HepG2 (cell line): Measurements from ENCODE around the gene BBLN. TPM values are rescaled to one million over a fixed set of nuclear protein-coding genes. Genes with fewer than 3 reads are reported as not detected.

Experiments used
- CBFB ChIP-seq: sonication (generic); formaldehyde crosslinking; IDR thresholded peaks from 2 replicates; pipeline ENCODE4 v1.4.0; 2020; ENCODE audit warnings: missing genetic modification reagents
- DNMT1 ChIP-seq: sonication (generic); formaldehyde crosslinking; IDR thresholded peaks from 2 replicates; pipeline ENCODE4 v1.5.1; 2020; ENCODE audit warnings: mild to moderate bottlenecking, missing genetic modification reagents
- ETV6 ChIP-seq: sonication (generic); formaldehyde crosslinking; conservative IDR thresholded peaks from 2 replicates; pipeline ENCODE4 v1.4.0; 2020; ENCODE audit warnings: missing genetic modification reagents
- HMGXB3 ChIP-seq: sonication (generic); formaldehyde crosslinking; IDR thresholded peaks from 2 replicates; pipeline ENCODE4 v1.4.0; 2020; ENCODE audit warnings: missing genetic modification reagents, borderline replicate concordance
- KDM5A ChIP-seq: fragments of 200-600 bp; sonication (generic); IDR thresholded peaks from 2 replicates; pipeline ENCODE4 v1.7.0; 2018; ENCODE audit warnings: antibody characterized with exemption, mild to moderate bottlenecking, low read length, borderline replicate concordance
- MBNL3 ChIP-seq: fragments of 250-450 bp; sonication (Bioruptor Pico); conservative IDR thresholded peaks from 2 replicates; pipeline ENCODE4 v1.8.0; 2022; ENCODE audit warnings: mild to moderate bottlenecking, inconsistent platforms
- MIER2 ChIP-seq: IDR thresholded peaks from 2 replicates; pipeline ENCODE4 v1.6.1; 2016; ENCODE audit warnings: missing biosample characterization, missing genetic modification reagents
- NR2F1 ChIP-seq, 2 experiments: fragments of 450-650 bp in 1 of 2; formaldehyde crosslinking in 1 of 2; IDR thresholded peaks; 2 replicates each; pipeline versions ENCODE4 v1.5.0 to v1.6.1; 2016 to 2020; ENCODE audit warnings: mild to moderate bottlenecking in 1 of 2, missing compliant biosample characterization in 1 of 2, missing genetic modification reagents in 1 of 2, moderate library complexity in 1 of 2
- ONECUT2 ChIP-seq: sonication (generic); formaldehyde crosslinking; IDR thresholded peaks from 2 replicates; pipeline ENCODE4 v1.4.0; 2020; ENCODE audit warnings: missing genetic modification reagents
- STAG1 ChIP-seq: sonication (generic); formaldehyde crosslinking; IDR thresholded peaks from 2 replicates; pipeline ENCODE4 v1.4.0; 2020; ENCODE audit warnings: missing genetic modification reagents
- USF2 ChIP-seq, 2 experiments: sonication (generic) in 1 of 2; formaldehyde crosslinking in 1 of 2; IDR thresholded peaks; 2 replicates each; pipeline versions ENCODE4 v1.5.1 to v1.6.1; 2011 to 2020; ENCODE audit warnings: borderline replicate concordance in 1 of 2, low read depth in 1 of 2, low read length in 1 of 2, mild to moderate bottlenecking in 1 of 2, missing genetic modification reagents in 1 of 2, moderate library complexity in 1 of 2
- ZMYM4 ChIP-seq: sonication (generic); formaldehyde crosslinking; IDR thresholded peaks from 2 replicates; pipeline ENCODE4 v1.8.1; 2023; ENCODE audit warnings: mild to moderate bottlenecking, missing genetic modification reagents
- ZNF274 ChIP-seq: sonication (generic); formaldehyde crosslinking; IDR thresholded peaks from 2 replicates; pipeline ENCODE4 v1.5.1; 2020; ENCODE audit warnings: mild to moderate bottlenecking, missing genetic modification reagents
- ZNF331 ChIP-seq: sonication (generic); formaldehyde crosslinking; IDR thresholded peaks from 2 replicates; pipeline ENCODE4 v1.4.0; 2020; ENCODE audit warnings: missing genetic modification reagents
- ZSCAN31 ChIP-seq: sonication (generic); formaldehyde crosslinking; IDR thresholded peaks from 2 replicates; pipeline ENCODE4 v1.5.0; 2020; ENCODE audit warnings: low read depth, mild to moderate bottlenecking, missing genetic modification reagents
- polyA plus RNA-seq, 8 experiments: library from polyadenylated mRNA; depleted of rRNA in 3 of 8; stranded (reverse) in 7 of 8; unstranded in 1 of 8; fragments of >200 nt; fragmentation: Illumina TruSeq in 4 of 8; extraction: Trizol in 4 of 8; gene quantifications; 2 replicates each; pipeline versions ENCODE4 v1.2.1 to v1.2.3, GENCODE V29; 2011 to 2016; ENCODE audit warnings: low read depth in 4 of 8, missing spikeins in 1 of 8, mixed read lengths in 1 of 8; ENCODE audit not compliant: insufficient read depth in 1 of 8
- total RNA-seq, 5 experiments: library from RNA; depleted of rRNA; stranded (reverse); fragments of >200 nt; fragmentation: Illumina TruSeq; extraction: Trizol; gene quantifications; 2 replicates each; pipeline ENCODE4 v1.2.3, GENCODE V29; 2016; ENCODE audit warnings: low read depth in 1 of 5
- TF ChIP-seq, protein P1 (sequence below): sonication (generic); formaldehyde crosslinking; IDR thresholded peaks from 2 replicates; pipeline ENCODE4 v1.4.0; 2020; ENCODE audit warnings: mild to moderate bottlenecking, missing genetic modification reagents, borderline replicate concordance

Gene BBLN
- total and polyA plus RNA-seq, 2 of the 13 experiments (the other 11 are each of a cell fraction or from before 2014, with no cell fraction given), result 27.6 to 33.1 TPM

- TF ChIP-seq USF2 (IDR thresholded peaks at IDR 0.05; ENCODE audit: low read depth, low read length) (no peak), USF2 (CRISPR knock-in tag; IDR thresholded peaks at IDR 0.05; ENCODE audit: borderline replicate concordance) (no peak), ZNF331 (CRISPR knock-in tag) (0 out of 2 replicates have a peak, but pooled peaks have one; percentile 10), STAG1 (CRISPR knock-in tag) (no peak), ZNF274 (CRISPR knock-in tag) (peak; percentile 32; the same call in 1 of the 2 replicates), DNMT1 (CRISPR knock-in tag) (no peak), MIER2 (no peak), HMGXB3 (CRISPR knock-in tag) (no peak; the same call in 1 of the 2 replicates), ONECUT2 (CRISPR knock-in tag) (no peak), KDM5A (no peak), MBNL3 (CRISPR knock-in tag) (no peak), NR2F1 (CRISPR knock-in tag; IDR thresholded peaks at IDR 0.05) (no peak), ETV6 (no peak), CBFB (CRISPR knock-in tag) (0 out of 2 replicates have a peak, but pooled peaks have one; percentile 17), ZMYM4 (CRISPR knock-in tag) (no peak), ZSCAN31 (CRISPR knock-in tag) (peak; percentile 75)
- TF ChIP-seq, protein P1, sequence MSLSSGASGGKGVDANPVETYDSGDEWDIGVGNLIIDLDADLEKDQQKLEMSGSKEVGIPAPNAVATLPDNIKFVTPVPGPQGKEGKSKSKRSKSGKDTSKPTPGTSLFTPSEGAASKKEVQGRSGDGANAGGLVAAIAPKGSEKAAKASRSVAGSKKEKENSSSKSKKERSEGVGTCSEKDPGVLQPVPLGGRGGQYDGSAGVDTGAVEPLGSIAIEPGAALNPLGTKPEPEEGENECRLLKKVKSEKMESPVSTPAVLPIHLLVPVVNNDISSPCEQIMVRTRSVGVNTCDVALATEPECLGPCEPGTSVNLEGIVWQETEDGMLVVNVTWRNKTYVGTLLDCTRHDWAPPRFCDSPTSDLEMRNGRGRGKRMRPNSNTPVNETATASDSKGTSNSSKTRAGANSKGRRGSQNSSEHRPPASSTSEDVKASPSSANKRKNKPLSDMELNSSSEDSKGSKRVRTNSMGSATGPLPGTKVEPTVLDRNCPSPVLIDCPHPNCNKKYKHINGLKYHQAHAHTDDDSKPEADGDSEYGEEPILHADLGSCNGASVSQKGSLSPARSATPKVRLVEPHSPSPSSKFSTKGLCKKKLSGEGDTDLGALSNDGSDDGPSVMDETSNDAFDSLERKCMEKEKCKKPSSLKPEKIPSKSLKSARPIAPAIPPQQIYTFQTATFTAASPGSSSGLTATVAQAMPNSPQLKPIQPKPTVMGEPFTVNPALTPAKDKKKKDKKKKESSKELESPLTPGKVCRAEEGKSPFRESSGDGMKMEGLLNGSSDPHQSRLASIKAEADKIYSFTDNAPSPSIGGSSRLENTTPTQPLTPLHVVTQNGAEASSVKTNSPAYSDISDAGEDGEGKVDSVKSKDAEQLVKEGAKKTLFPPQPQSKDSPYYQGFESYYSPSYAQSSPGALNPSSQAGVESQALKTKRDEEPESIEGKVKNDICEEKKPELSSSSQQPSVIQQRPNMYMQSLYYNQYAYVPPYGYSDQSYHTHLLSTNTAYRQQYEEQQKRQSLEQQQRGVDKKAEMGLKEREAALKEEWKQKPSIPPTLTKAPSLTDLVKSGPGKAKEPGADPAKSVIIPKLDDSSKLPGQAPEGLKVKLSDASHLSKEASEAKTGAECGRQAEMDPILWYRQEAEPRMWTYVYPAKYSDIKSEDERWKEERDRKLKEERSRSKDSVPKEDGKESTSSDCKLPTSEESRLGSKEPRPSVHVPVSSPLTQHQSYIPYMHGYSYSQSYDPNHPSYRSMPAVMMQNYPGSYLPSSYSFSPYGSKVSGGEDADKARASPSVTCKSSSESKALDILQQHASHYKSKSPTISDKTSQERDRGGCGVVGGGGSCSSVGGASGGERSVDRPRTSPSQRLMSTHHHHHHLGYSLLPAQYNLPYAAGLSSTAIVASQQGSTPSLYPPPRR (CRISPR knock-in tag), result no peak
Observed at GRCh38 chr9:128159784-128160602, at the start of gene BBLN (continued).
